Smooth muscle cell of the brain vasculature (primary cell): ENCODE data around the gene TAF1B.

Experiments used
- DNase-seq: peaks from one replicate; pipeline ENCODE4 v3.0.0-alpha.2; 2012; ENCODE audit warnings: low read depth, low spot score

Gene TAF1B

GRCh38 chr2:9939587-9940485 is 96.6 kb downstream of the TAF1B start:
- no peak for DNase-seq

DNA sequence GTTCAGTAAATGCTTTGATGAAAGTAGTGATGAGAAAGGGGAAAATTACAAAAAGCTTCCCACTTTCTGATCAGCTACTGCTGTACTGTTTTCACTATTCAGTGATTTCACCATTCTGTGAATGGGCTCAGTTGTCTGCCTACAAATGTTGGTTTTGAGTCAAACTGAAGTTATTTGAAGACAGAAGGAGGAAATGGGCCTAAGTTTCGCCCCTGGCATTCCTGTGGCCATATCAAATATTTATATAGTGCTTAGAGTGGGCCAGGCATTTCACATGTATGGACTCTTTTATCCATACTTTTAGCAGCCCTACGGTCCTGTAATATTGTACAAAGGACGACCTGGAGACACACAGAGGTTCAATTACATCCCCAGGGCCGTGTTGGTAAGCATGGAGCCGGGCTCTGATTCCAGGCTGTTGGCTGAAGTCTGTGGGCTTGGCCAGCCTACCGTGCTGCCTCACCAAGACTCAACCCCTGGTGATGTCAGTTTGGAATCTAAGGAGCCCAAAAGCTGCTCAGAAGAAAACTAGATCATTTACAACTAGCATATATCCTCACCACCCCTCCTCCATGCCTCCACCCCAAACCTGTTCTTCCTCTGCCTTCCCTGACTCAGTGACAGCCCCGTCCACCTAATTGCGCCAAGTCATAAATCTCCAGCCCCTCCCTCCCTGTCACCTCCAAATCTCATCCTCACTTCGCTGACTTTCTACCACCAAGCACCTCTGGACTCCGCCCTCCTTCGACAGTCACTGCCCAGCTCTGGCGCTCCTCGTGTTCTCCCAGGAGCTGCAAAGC is 98.1 kb downstream of the TAF1B start:
- no peak for DNase-seq

GRCh38 chr2:9941996-9942390 is 98.7 kb downstream of the TAF1B start:
- no peak for DNase-seq

DNA sequence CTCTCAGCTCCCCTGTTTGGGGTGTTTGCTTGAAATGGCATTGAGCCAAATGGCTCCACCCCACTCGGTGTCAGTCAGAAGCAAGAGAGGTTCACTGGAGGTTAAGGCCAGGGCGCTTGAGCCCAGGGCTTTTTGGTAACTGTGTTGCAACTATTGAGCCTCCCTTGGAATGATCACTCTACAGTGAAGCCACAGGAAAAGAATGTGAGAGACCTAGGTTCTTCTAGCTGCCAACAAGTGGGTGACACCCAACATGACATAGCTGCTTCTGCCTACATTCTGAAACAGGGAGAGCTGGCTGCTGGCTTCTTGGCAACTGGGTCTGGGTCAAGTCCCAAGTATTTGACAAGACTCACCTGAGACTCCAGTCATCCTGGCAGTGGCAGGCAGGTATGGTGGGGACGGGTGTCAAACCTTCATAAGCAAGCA is 101.1 kb downstream of the TAF1B start:
- no peak for DNase-seq

DNA sequence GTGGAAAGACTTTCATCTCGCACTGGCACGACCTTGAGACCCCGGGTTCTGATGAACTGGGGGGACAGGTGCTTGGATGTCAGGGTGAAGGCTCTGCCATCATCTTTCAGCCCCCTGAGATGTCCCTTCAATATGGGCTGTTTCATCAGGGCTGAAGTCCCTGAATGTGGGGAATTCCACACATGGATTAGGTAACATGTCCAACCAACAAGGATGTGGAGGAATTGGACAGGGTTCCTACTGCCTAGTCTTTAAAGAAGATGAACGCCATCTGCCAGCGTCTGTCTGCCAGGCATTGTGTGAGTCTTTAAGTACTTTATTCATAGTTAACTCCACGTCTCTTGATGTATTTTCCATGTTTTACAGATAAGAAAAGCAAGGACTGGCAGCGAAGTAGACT is 102.3 kb downstream of the TAF1B start:
- no peak for DNase-seq

DNA sequence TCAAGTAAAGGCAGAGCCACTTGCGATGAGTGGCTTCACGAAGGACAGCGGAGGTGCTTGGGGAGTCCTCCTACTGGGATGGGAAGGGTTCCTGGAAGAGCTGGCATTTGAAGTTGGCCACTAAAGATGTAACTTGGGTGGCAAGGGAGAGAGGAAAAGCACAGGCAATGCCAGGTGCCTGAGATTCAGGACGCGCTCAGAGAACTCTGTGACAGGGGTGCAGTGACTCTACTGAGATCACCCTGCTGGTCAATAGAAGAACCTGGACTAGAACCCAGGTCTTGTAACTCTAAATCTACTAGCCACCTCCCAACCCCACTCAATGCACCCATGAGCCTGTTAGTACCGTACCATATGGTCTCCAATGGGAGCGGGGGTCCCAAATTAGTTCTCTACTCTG is 102.8 kb downstream of the TAF1B start:
- DNase-seq: no peak

DNA sequence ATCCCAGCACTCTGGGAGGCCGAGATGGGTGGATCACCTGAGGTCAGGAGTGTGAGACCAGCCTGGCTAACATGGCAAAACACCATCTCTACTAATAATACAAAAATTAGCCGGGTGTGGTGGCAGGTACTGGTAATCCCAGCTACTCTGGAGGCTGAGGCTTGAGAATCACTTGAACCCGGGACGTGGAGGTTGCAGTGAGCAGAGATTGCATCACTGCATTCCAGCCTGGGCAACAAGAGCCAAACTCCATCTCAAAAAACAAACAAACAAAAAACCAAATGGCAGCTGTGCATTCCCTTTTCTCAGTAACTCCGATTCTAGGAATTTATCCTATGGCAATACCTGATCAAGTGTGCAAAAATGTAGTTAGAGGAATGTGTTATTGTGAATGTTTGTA is 103.5 kb downstream of the TAF1B start:
- no peak for DNase-seq

- DNase-seq: no peak
Observed at GRCh38 chr2:9948721-9949120, 105.4 kb downstream of the TAF1B start.

DNA sequence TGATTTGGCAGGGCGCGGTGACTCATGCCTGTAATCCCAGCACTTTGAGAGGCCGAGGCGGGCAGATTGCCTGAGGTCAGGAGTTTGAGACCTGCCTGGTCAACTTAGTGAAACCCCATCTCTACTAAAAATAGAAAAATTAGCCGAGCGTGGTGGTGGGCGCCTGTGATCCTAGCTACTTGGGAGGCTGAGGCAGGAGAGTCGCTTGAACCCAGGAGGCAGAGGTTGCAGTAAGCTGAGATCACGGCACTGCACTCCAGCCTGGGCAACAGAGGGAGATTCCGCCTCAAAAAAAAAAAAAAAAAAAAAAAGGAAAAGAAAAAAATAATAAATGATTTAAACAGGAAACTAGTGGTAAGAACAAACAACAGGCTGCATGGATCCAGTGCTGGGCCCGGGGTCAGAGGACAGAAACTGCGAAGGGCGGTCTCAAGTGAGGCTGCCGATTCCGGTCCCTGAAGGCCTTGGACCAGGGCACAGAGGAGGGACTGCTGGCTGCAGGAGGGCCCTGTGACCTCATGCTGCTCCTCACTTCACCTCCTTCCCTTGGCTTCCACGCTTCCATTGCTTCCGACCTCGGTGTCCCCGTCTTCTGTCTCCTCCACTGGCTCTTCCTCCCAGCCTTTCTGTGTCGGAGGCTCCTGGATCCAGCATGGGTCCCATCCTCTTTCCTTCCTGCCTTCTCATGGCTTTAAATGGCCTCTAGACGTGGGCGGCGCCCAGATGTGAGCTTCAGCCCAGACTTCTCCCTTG is 106.1 kb downstream of the TAF1B start:
- no peak for DNase-seq

DNA sequence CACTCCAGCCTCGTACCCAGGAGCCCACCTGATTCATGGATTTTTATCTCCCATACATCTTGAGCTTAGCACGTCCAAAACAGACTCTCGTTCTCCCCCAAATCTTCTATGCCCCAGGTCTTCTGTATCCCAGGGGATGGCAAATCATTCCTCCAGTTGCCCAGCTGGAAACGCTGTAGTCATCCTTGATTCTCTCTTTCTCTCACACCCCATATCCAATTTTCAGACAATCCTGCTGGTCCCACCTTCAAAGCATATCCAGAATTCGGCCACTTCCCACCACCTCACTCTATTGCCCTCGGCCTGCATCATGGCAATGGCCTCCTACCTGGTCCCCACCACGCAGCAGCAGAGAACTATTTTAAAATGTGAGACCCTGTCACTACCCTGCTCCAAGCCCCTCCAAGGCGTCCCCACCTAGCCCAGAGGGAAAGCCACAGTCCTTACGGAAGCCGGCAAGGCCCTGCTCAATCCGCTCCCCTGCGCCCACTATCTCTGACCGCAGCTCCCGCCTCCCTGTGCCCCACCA is 106.8 kb downstream of the TAF1B start:
- no peak for DNase-seq

DNA sequence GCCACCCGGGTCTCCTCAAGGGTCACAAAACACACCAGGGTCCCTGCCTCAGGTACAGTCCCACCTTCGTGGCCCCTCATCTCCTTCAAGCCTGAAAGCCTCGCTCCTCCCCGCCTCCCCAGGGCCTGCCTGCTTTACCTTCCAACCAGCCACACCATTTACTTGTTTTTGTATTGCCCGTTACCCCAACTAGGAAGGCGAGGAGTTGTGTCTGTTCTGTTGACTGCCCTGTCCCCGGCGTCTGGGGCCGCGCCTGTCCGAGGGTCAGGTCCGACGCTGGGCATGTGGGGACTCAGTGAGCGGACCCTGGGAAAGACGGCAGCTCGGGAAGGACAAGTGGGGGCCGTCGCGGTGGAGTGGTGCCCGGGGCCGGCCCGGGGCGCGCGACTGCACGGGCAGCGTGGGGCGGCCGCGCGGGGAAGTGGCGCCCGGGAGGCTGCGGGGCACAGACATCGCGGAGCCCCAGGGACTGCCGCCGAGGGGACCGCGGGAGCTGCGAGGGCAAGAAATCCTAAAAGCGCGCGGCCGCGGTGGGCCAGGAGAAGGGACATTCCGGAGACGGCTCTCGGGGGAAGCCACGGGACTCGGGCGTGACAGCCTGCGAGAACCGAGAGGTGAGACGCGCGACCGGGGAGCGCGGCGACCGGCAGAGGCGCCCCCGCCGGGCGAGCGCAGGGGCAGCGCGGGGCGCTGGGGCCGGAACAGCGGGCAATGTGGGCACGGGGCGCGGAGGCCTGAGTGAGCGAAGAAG is 107.4 kb downstream of the TAF1B start:
- DNase-seq: no peak

GRCh38 chr2:9951272-9951521 is 107.9 kb downstream of the TAF1B start:
- no peak for DNase-seq

DNA sequence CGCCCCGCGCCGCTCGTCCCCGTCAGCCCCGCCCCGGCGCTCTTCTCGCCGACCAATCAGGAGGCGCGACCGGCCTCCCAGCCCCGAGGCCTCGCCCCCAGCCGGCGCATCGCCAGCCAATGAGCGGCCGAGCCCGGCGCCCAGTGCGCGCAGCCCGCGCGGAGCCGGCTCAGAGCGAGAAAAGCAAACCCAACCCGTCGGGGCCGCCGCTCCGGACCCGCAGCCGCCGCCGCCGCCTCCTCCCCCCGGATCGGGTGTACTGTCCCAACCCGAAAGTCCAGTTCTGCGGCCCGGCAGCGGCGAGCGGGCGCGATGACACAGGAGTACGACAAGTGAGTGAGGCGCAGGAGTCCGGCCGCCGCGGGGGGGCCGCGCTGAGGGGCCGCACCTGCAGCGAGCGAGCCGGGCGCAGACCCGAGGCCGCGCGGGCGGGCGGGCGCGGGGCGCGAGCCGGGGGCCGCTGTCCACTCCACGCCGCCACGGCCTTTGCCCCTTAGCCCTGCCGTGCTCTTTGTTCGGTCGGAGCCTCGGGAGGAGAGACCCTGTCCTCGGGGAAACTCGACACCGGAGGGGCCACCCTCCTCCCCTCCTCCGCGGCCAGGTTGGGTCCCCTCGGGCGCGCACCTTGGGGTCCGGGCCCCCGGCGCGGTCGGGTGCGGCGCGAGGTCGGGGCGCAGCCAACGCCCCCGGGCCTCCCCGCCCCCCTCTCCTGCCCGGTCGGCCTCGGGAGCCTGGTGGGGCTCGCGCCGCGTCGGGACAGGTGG is 108.4 kb downstream of the TAF1B start, which contains the start of gene GRHL1:
Gene GRHL1, plus strand, starts transcription at position 172 of the 764 bp plus-strand sequence. Its CDS starts 141 bp downstream, at position 313.
- DNase-seq: peak; percentile 57

DNA sequence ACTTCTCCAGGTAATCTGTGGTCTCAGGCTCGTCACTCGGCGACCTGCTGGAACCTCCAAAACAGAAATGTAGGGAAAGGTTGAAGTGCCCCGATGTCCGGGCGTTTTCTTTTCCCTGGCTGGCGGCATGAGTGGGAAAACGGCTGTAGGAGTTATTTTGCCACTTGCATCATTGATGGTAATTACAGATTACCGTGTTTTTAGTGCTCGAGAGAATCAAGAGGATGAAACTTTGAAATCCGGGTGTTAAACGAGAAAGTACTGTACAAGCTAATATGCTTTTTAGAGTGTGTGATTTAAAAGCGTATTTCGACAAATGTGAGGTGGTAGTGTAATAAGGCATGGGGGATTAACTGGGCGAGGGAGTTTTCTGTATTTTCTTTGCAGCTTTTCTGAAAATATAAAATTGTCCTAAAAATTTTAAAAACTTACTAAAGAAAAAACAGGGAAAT is 109.0 kb downstream of the TAF1B start:
- DNase-seq: no peak

GRCh38 chr2:9952856-9953503 is 109.7 kb downstream of the TAF1B start:
- no peak for DNase-seq

DNA sequence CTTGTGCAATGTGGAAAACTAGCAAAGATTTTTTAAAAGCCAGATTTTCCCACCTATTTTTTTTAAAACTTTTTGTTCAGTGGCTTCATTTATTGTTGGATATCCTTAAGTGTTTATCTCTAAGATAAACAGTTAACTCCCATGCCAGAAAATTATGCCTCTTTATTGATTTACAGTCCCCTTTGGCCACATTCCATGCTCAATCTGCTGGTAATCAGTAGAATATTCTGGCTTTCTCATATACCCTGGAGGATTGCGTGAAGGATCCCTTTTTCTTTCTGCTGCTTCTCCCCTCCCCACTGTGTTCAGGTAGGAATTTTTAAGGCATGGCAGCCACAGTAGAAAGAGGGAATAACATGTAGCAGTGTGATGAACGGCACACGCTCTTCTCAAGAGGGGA is 110.9 kb downstream of the TAF1B start:
- DNase-seq: no peak

- no peak for DNase-seq
Observed at GRCh38 chr2:9958057-9958456, 114.8 kb downstream of the TAF1B start.

DNA sequence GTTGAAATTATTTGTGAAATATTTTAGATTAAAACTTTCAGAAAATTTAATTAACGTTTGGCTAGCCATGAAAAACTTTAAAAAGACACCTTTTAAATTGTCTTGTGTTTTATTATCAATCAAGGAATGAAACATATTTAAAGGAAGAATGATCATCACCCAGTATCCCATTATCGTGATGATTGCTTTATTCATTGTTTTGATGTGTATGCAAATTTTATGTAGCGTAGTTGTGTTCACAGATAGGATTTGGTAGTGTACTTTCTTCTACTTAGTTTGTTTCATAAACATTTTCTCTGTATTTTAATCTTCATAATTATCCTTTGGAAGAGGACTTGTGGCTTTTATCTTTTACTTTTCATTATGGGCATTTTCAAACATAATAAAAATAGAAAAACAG is 116.0 kb downstream of the TAF1B start:
- DNase-seq: no peak

GRCh38 chr2:9961013-9961412 is 117.7 kb downstream of the TAF1B start:
- DNase-seq: no peak
